Right atrium auricular region (tissue), 2 donors: Measurements from ENCODE around the gene TMEM123. TPM values are rescaled to one million over a fixed set of nuclear protein-coding genes. Genes with fewer than 3 reads are reported as not detected.

Source experiments
- DNase-seq: peaks from one replicate; pipeline ENCODE4 v3.0.0-alpha.2; 2019; ENCODE audit warnings: low spot score
- H3K27ac ChIP-seq, 2 donors: fragments of 200-600 bp; sonication (generic); 1 replicate in 1 of 2; 2 replicates in 1 of 2; pipeline ENCODE4 v1.5.1; 2016 to 2019
- H3K27me3 ChIP-seq, 2 donors: fragments of 200-600 bp; sonication (generic); one replicate each; pipeline versions ENCODE4 v1.5.1 to v1.6.0; 2017 to 2019
- H3K36me3 ChIP-seq: fragments of 200-600 bp; sonication (generic); one replicate; pipeline ENCODE4 v1.5.1; 2016
- H3K4me1 ChIP-seq, 2 donors: fragments of 200-600 bp; sonication (generic); one replicate each; pipeline versions ENCODE4 v1.5.1 to v1.6.0; 2017 to 2019
- H3K4me3 ChIP-seq, 2 donors: fragments of 200-600 bp; sonication (generic); 1 replicate in 1 of 2; 2 replicates in 1 of 2; pipeline ENCODE4 v1.5.1; 2017 to 2019; ENCODE audit warnings: mild to moderate bottlenecking in 1 of 2, moderate library complexity in 1 of 2
- H3K9me3 ChIP-seq, 2 donors: fragments of 200-600 bp; sonication (generic); one replicate each; pipeline ENCODE4 v1.5.1; 2019
- total RNA-seq, 2 donors: library from RNA; depleted of rRNA; stranded (reverse); fragments of >200 nt; gene quantifications; one replicate each; pipeline ENCODE4 v1.1.0, GENCODE V29; 2016
- TF ChIP-seq, protein P1 (sequence below), 2 donors: fragments of 200-600 bp; sonication (generic); IDR thresholded peaks; one replicate each; pipeline ENCODE4 v1.5.1; 2019; ENCODE audit warnings: antibody characterized with exemption in 2 of 2

The TMEM123 gene
- total RNA-seq, 2 donors from 2014 or later, result 72.8 to 80.7 TPM

GRCh38 chr11:102416976-102417375, 35.6 kb downstream of the TMEM123 start:
- peaks cover 0 to 17% of the 10 kb centered on the region in 2 donors for H3K9me3 ChIP-seq
- no peaks in the 10 kb centered on the region for H3K4me1 ChIP-seq
- no peak for DNase-seq
- H3K27ac ChIP-seq, result no peak overlapping the region
- TF ChIP-seq, protein P1, sequence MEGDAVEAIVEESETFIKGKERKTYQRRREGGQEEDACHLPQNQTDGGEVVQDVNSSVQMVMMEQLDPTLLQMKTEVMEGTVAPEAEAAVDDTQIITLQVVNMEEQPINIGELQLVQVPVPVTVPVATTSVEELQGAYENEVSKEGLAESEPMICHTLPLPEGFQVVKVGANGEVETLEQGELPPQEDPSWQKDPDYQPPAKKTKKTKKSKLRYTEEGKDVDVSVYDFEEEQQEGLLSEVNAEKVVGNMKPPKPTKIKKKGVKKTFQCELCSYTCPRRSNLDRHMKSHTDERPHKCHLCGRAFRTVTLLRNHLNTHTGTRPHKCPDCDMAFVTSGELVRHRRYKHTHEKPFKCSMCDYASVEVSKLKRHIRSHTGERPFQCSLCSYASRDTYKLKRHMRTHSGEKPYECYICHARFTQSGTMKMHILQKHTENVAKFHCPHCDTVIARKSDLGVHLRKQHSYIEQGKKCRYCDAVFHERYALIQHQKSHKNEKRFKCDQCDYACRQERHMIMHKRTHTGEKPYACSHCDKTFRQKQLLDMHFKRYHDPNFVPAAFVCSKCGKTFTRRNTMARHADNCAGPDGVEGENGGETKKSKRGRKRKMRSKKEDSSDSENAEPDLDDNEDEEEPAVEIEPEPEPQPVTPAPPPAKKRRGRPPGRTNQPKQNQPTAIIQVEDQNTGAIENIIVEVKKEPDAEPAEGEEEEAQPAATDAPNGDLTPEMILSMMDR (IDR thresholded peaks at IDR 0.05), result no peak
- H3K4me3 ChIP-seq, result no peak overlapping the region
- no peaks in the 10 kb centered on the region for H3K27me3 ChIP-seq
- no peaks in the 10 kb centered on the region for H3K36me3 ChIP-seq

GRCh38 chr11:102415304-102415916, 37.2 kb downstream of the TMEM123 start:
- H3K4me1 ChIP-seq, result peaks cover 0 to 4% of the 10 kb centered on the region in 2 donors
- H3K4me3 ChIP-seq, result no peak overlapping the region
- H3K9me3 ChIP-seq, result peaks cover 0 to 17% of the 10 kb centered on the region in 2 donors
- no peaks in the 10 kb centered on the region for H3K36me3 ChIP-seq
- H3K27me3 ChIP-seq, result no peaks in the 10 kb centered on the region
- DNase-seq, result no peak
- TF ChIP-seq, protein P1 (IDR thresholded peaks at IDR 0.05), result no peak
- H3K27ac ChIP-seq, result no peak overlapping the region

DNA sequence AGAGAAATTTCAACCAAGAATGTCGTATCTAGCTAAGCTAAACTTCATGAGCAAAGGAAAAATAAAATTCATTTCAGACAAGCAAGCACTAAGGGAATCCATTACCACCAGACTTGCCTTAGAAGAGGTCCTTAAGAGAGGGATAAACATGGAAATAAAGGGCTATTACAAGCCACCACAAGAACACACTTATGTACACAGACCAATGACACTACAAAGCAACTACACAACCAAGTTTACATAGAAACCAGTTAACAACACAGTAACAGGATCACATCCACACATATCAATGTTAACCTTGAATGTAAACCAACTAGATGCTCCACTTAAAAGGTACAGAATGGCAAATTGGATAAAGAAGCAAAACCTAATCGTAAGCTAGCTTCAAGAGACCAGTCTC, 38.0 kb downstream of the TMEM123 start:
- Histone ChIP-seq H3K4me3 (no peak overlapping the region), H3K4me1 (peaks cover 0 to 8% of the 10 kb centered on the region in 2 donors), H3K27me3 (no peaks in the 10 kb centered on the region), H3K9me3 (peaks cover 0 to 17% of the 10 kb centered on the region in 2 donors), H3K36me3 (no peaks in the 10 kb centered on the region), H3K27ac (no peak overlapping the region)
- DNase-seq, result no peak
- TF ChIP-seq, protein P1 (IDR thresholded peaks at IDR 0.05), result no peak

DNA sequence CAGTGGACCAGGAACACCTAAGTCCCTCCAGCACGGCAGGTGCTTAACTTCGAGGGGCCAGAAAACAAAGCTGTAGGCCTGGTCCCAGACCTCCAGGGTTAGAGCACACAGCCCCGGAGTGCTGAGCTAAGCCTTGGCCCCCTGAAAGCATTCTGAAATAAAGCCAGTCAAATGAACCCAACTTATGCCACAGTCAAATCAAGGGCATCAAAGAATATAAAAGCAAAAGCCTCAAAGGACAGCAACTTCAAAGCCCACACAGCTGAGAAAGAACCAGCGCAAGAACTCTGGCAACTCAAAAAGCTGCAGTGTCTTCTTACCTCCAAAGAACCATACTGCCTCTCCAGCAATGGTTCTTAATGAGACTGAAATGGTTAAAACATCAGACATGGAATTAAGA, 39.1 kb downstream of the TMEM123 start:
- Histone ChIP-seq H3K36me3 (no peaks in the 10 kb centered on the region), H3K27ac (no peak overlapping the region), H3K4me1 (peaks cover 0 to 8% of the 10 kb centered on the region in 2 donors), H3K9me3 (peaks cover 0 to 17% of the 10 kb centered on the region in 2 donors), H3K4me3 (no peak overlapping the region), H3K27me3 (no peaks in the 10 kb centered on the region)
- TF ChIP-seq, protein P1 (IDR thresholded peaks at IDR 0.05), result no peak
- DNase-seq, result no peak

DNA sequence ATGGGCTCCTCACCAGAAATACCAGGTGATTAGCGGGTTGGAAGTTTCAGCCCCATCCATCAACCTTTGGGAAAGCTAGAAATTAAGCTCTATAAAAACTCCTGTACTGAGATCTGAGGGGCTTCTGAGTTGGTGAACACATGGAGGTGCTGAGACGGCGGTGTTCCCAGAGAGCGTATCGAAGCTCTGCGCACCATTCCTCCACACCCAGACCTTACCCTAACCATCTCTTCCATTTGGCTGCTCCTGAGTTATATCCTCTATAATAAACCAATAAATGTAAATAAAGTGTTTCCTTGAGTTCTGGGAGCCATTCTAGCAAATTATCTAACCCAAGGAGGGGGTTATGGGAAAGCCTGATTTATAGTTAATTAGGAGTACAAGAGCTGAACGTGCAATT, 41.4 kb downstream of the TMEM123 start:
- TF ChIP-seq, protein P1 (IDR thresholded peaks at IDR 0.05), result no peak
- Histone ChIP-seq H3K4me1 (peaks cover 0 to 8% of the 10 kb centered on the region in 2 donors), H3K36me3 (no peaks in the 10 kb centered on the region), H3K9me3 (peaks cover 0 to under 1% of the 10 kb centered on the region in 2 donors), H3K27ac (no peak overlapping the region), H3K27me3 (no peaks in the 10 kb centered on the region), H3K4me3 (no peak overlapping the region)
- no peak for DNase-seq

DNA sequence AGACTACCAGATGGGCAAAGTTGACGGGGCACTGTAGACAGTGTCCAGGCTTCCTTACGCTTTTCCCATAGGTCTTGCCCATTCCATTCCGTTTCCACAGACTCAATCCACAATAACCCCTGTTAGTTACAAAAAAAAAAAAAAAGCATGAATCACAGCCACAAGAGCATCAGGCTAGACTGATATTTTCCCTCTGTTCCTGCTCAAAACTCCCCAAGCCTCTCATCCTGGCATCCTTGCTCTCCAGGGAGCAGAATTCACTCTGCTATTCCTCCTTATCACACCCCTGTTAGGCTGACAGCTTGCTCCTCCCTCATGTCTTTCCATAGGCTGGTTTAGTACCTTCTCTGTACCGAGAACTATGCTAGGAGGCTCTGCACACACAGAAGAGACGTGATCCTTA, 42.2 kb downstream of the TMEM123 start:
- Histone ChIP-seq H3K27ac (no peak overlapping the region), H3K4me1 (peaks cover 0 to 8% of the 10 kb centered on the region in 2 donors), H3K27me3 (no peaks in the 10 kb centered on the region), H3K36me3 (no peaks in the 10 kb centered on the region), H3K9me3 (no peaks in the 10 kb centered on the region), H3K4me3 (no peak overlapping the region)
- TF ChIP-seq, protein P1 (IDR thresholded peaks at IDR 0.05), result no peak
- DNase-seq, result no peak
